EL (cell line): Measurements from ENCODE around the gene S100A4.
A peak's percentile ranks its signal among the peaks of the same experiment; 100 is the strongest.
"Not testable (repeated sequence)": the region's sequence is repeated elsewhere in the genome, so short reads cannot be mapped to it uniquely, and the experiment has no call there.

ENCODE experiments used
- DNase-seq: peaks from one replicate; pipeline ENCODE4 v3.0.0-alpha.2; 2016

The S100A4 gene

DNA sequence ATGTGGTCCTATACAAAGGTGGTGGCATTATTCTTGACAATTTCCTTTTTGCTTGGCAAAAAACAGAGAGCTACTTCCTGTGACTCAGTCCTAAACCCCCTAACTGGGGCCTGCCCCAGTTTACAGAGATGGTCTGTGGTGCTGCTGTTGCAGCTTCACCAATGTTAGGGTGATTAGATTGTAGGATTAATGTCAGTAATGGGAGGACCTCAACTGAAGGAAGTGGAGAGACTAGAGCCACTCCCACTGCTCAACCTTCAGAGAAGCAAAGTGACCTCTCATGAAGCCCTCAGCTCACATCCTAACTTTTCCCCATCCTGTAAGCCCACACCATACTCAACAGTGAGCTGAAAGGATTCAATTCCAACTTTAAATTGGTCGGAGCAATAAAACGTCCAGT lies 13.4 kb downstream of the S100A4 start:
- DNase-seq = no peak

- no peak for DNase-seq
Observed at GRCh38 chr1:153531638-153532037, 14.0 kb downstream of the S100A4 start.

DNA sequence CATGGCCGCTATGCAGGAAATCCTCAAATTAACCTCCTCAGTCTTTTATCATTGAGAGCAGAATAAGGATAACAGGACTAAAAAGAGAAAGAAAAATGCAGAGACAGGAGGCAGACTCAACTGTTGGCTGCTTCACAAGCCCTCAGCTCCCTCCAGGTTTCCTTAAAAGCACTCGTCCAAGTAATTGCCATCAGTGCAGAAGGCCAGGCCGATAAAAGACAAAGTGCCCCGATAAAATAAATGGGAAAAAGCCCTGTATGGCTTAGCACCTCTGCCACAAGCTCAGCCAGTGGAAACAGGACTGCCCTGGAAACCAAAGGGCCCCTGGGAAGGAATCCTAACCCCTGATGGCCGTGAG lies 17.9 kb downstream of the S100A4 start:
- DNase-seq = no peak

DNA sequence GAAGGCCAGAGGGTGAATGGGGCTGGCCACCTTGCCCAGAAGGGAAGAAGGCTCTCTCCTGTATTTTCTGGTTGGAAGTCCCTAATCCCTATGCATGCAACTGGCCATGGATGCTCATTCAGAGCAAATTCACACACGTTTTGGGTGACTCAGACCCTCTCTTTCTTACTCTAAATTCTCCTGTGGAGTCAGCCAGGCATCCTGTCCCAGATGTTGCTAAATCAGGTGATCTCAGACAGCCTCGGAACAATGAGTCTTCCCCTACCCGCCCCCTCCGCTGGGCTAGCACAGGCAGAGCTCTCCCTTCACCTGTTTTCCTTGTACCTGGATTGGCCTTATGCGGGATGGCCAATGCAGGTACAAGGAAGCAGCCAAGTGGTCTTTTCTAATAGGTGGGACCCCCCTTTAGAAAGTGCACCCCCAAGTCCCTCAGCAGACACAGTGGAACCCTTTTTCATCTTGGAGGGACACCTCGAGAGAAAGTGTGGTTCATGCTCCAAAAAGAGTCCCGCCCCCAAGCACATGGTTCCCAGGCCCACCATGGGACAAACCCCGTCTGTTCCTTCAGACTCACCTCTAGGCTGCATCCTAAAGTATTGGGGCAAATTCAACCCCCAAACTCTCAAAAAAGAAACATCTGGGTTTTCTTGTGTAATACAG lies 18.5 kb downstream of the S100A4 start:
- DNase-seq = no peak

- DNase-seq = no peak
Observed at GRCh38 chr1:153526132-153526543, 19.5 kb downstream of the S100A4 start.

DNA sequence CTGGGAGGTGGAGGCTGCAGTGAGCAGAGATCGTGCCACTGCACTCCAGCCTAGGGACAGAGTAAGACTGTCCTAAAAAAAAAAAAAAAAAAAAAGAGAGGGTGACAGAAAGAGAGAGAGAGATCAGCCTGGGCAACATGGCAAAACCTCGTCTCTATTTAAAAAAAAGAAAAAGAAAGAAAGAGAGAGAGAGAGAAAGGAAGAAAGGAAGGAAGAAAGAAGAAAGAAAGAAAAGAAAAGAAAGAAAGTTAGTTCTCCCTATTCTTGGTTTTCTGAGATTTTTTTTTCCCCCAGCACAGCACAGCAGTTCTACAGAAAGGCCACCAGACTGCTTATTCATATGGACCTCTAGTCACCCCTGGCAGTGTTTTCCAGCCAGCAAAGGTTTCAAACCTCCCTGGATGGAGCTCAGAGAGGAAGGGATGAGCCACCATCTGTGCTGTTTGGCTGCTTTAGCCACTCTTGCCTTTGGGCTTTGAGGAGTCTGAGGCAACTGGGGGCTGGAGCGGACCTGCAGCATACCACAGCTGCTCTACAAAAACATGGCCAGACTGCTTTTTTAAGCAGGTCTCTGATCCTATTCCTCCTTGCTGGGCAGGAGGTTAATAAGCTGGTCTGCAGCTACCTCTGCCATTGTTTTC lies 20.4 kb downstream of the S100A4 start:
- DNase-seq = no peak

DNA sequence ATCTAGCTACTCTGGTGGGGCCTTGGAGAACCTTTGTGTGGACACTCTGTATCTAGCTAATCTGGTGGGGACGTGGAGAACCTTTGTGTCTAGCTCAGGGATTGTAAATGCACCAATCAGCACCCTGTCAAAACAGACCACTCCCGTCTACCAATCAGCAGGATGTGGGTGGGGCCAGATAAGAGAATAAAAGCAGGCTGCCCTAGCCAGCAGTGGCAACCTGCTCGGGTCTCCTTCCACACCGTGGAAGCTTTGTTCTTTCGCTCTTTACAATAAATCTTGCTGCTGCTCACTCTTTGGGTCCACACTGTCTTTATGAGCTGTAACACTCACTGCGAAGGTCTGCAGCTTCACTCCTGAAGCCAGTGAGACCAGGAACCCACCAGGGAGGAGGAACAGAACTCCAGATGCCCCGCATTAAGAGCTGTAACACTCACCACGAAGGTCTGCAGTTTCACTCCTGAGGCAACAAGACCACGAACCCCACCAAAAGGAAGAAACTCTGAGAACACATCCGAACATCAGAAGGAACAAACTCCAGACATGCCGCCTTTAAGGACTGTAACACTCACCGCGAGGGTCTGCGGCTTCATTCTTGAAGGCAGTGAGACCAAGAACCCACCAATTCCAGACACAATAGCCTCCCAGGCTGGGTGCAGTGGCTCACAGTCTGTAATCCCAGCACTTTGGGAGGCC lies 23.1 kb downstream of the S100A4 start:
- not testable (repeated sequence) for DNase-seq

GRCh38 chr1:153521808-153522207 lies 23.8 kb downstream of the S100A4 start:
- DNase-seq = not testable (repeated sequence)

- peak; percentile 43 for DNase-seq
Observed at GRCh38 chr1:153520818-153521476, 24.7 kb downstream of the S100A4 start.

DNA sequence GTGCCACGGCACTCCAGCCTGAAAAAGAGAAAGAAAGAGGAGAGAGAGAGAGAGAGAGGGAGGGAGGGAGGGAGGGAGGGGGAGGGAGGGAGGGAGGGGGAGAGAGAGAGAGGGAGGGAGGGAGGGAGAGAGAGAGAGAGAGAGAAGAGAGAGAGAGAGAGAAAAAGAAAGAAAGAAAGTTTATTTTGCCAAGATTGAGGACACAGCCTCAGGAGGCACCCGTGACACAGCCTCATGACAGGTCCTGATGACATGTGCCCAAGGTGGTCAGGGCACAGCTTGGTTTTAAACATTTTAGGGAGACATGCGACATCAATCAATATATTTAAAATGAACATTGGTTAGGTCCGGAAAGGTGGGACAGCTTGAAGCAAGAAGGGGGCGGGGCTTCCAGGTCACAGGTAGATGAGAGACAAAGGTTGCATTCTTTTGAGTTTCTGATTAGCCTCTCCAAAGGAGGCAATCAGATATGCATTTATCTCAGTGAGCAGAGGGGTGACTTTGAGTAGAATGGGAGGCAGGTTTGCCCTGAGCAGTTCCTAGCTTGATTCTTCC lies 25.4 kb downstream of the S100A4 start:
- not testable (repeated sequence) for DNase-seq

- no peak for DNase-seq
Observed at GRCh38 chr1:153519242-153519641, 26.4 kb downstream of the S100A4 start.

GRCh38 chr1:153515504-153516394 lies 29.9 kb downstream of the S100A4 start:
- DNase-seq = no peak

GRCh38 chr1:153513666-153514065 lies 31.9 kb downstream of the S100A4 start:
- no peak for DNase-seq

- no peak for DNase-seq
Observed at GRCh38 chr1:153513023-153513422, 32.6 kb downstream of the S100A4 start.

DNA sequence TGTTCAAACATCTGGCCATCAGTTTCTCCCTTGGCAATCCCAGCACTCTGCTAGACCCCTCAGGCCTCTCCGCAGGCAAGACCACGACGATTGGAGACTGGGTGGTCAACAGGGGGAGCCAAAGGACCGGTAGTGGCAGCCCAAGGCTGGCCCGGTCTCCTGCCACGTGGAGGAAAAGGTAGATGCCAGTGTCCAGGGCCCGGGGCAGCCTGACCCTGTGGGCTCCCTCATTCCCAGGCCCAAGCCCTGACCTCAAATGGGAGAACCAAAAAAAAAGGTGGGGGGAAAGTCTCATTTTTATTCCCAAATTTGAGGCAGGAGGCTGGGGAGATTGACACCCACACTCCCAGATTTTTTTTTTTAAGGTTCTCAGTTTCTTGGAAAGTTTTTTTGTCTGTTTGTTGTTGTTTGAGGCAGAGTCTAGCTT lies 34.6 kb downstream of the S100A4 start:
- DNase-seq = peak; percentile 79

DNA sequence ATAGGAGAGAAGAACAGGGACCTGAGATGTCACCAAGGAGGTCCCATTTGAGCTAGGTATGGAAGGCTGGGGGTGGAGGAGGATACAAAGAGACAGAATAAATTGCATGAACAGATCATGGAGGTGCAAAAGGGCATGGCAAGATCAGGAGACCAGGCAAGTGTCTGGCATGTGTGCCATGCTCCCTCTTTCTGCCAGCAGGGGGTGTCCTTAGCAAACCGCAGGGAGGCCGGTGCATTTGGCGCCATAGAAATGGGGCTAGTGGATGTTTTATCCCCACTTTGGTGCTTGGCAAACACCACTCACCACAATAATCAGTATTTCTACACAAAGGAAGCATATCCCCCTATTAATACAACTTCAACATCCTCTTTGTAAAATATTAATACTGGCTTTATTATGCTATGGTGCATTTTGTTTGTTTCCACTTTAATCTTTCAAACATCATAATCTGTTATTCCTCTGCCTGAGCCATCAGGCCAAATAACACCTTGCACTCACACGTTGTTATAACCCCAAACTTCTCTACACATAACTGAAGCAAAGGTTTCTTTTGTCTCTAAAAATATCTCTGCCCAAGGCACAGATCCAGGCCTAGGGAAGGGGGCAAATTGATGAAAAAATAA lies 35.8 kb downstream of the S100A4 start:
- peak; percentile 50 for DNase-seq

- no peak for DNase-seq
Observed at GRCh38 chr1:153509036-153509435, 36.6 kb downstream of the S100A4 start.

- peak; percentile 33 for DNase-seq
Observed at GRCh38 chr1:153507926-153508583, 37.6 kb downstream of the S100A4 start.

GRCh38 chr1:153506831-153507413 lies 38.7 kb downstream of the S100A4 start:
- peak; percentile 93 for DNase-seq

DNA sequence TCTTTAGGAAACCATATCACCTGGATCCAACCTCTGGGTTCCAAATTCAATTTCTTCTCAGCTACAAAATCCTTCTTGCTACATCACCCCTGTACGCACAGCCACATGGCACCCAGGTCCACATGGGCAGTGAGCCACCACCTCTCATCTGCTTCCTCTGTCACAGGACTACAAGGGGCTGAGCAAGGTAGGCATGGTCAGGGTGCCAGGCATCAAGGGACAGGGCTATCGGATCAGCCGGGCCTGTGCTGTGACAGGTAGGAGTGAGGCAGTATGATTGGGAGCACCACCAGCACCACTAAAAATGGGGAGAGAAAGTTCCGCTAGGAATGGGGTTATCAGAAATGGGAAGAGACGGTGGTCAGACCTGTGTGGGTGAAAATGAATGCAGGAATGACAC lies 39.2 kb downstream of the S100A4 start:
- DNase-seq = no peak

- DNase-seq = peak; percentile 39
Observed at GRCh38 chr1:153505576-153505975, 40.0 kb downstream of the S100A4 start.
